Gastrocnemius medialis (tissue), 4 donors: ENCODE results near the gene PAK4. TPM values are rescaled to one million over a fixed set of nuclear protein-coding genes. Genes with fewer than 3 reads are reported as not detected.

Source experiments
- ATAC-seq, 2 donors: fragments of 150-250 bp; one replicate each; pipeline ENCODE4 v1.9.1; 2016
- DNase-seq, 2 donors: peaks; one replicate each; pipeline ENCODE4 v3.0.0-alpha.2; 2019
- H3K27ac ChIP-seq, 4 donors: fragments of 200-600 bp; sonication (generic); 1 replicate in 1 of 4; 2 replicates in 3 of 4; pipeline ENCODE4 v1.5.1; 2016 to 2018; ENCODE audit warnings: mild to moderate bottlenecking in 2 of 4, moderate library complexity in 1 of 4
- H3K27me3 ChIP-seq, 3 donors: fragments of 200-600 bp; sonication (generic) in 2 of 3; 1 replicate in 1 of 3; 2 replicates in 2 of 3; pipeline versions ENCODE4 v1.5.1 to v1.6.0; 2016 to 2019; ENCODE audit warnings: mild to moderate bottlenecking in 1 of 3, moderate library complexity in 1 of 3
- H3K36me3 ChIP-seq, 2 donors: fragments of 200-600 bp; sonication (generic) in 1 of 2; one replicate each; pipeline ENCODE4 v1.5.1; 2017 to 2018
- H3K4me1 ChIP-seq, 2 donors: fragments of 200-600 bp; sonication (generic) in 1 of 2; one replicate each; pipeline ENCODE4 v1.5.1; 2016 to 2017; ENCODE audit warnings: mild to moderate bottlenecking in 2 of 2
- H3K4me3 ChIP-seq, 4 donors: fragments of 200-600 bp; sonication (generic) in 3 of 4; 1 replicate in 1 of 4; 2 replicates in 3 of 4; pipeline ENCODE4 v1.5.1; 2016 to 2019; ENCODE audit warnings: mild to moderate bottlenecking in 2 of 4
- H3K9me3 ChIP-seq, 3 donors: fragments of 200-600 bp; sonication (generic) in 2 of 3; 1 replicate in 1 of 3; 2 replicates in 2 of 3; pipeline ENCODE4 v1.5.1; 2016 to 2019
- POLR2A ChIP-seq, 2 donors: fragments of 450-650 bp; IDR thresholded peaks; one replicate each; pipeline ENCODE4 v1.6.1; 2017; ENCODE audit warnings: antibody characterized with exemption in 2 of 2, mild to moderate bottlenecking in 2 of 2, moderate library complexity in 2 of 2
- in situ Hi-C, 4 donors: fragments of 200-750 bp; cut with MboI; loops; one replicate each; pipeline versions ENCODE4 v1.15.0 to v1.8.0; 2017; ENCODE audit warnings: low sequenced_read_pairs in 4 of 4
- intact Hi-C: fragments of 100-400 bp; cut with DNase I; formaldehyde crosslinking; loops from one replicate; pipeline ENCODE4 v1.15.1; 2023; ENCODE audit warnings: low total_unique reads
- total RNA-seq, 4 donors: library from RNA; depleted of rRNA; stranded (reverse); fragments of >200 nt; gene quantifications; one replicate each; pipeline versions ENCODE4 v1.1.0 to v1.2.3, GENCODE V29; 2016
- TF ChIP-seq, protein P1 (sequence below), 5 experiments: fragments of 450-650 bp in 3 of 5; fragments of 200-600 bp in 2 of 5; sonication (generic) in 2 of 5; IDR thresholded peaks in 4 of 5; conservative IDR thresholded peaks in 1 of 5; 1 replicate in 4 of 5; 2 replicates in 1 of 5; pipeline ENCODE4 v1.5.1; 2016 to 2019; ENCODE audit warnings: antibody characterized with exemption in 5 of 5, mild to moderate bottlenecking in 3 of 5, moderate library complexity in 3 of 5

Gene PAK4
- total RNA-seq, 4 donors from 2014 or later, result 4.7 to 11.7 (median 8.3) TPM

DNA sequence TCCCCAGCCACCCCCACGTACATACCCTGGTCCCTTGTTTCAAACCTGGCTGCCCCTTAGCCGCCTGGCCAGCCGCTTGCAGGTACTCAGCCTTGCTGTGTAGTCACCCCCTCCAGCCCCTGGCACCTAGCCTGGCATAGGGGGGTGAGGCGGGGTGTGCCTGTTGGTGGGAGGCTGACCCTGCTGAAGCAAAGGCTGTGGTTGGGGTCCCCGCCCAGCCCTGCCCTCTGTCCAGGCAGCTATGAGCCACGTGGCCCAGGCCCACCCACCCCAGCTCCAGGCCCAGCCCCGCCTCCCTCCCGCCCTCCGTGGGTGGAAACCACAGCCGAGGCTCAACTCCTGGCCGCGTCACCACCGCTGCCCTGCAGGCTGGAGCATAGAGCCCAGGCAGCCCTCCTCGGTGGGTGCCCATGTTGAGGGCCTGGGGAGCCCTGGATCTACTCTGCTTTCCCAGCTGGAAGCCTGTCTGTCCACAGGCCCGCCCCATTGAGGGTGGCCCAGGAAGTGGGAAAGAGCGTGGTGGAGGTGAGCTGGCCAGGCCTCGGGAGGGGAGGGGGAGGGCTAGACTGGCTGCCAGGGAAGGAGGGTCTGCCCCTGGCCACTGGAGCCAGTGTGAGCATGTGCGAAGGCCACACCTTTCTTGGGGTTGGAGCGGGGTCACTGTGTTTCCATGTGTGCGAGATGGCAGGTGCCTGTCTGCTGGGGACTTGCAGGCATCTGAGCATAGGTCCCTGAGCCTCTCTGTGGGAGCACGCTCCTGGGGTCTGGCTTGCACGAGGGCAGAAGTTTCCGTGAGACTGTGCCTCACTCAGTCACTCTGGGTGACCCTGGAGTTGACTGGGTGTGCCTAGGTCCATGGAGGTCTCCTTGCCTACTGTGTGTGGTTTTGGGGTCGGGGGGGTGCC lies 31.0 kb downstream of the PAK4 start:
- no peak overlapping the region for H3K4me3 ChIP-seq
- DNase-seq, result no peak
- TF ChIP-seq POLR2A (IDR thresholded peaks at IDR 0.05), result no peak
- TF ChIP-seq, protein P1, sequence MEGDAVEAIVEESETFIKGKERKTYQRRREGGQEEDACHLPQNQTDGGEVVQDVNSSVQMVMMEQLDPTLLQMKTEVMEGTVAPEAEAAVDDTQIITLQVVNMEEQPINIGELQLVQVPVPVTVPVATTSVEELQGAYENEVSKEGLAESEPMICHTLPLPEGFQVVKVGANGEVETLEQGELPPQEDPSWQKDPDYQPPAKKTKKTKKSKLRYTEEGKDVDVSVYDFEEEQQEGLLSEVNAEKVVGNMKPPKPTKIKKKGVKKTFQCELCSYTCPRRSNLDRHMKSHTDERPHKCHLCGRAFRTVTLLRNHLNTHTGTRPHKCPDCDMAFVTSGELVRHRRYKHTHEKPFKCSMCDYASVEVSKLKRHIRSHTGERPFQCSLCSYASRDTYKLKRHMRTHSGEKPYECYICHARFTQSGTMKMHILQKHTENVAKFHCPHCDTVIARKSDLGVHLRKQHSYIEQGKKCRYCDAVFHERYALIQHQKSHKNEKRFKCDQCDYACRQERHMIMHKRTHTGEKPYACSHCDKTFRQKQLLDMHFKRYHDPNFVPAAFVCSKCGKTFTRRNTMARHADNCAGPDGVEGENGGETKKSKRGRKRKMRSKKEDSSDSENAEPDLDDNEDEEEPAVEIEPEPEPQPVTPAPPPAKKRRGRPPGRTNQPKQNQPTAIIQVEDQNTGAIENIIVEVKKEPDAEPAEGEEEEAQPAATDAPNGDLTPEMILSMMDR (IDR thresholded peaks at IDR 0.05 in 4 of 5, conservative IDR thresholded peaks at IDR 0.05 in 1 of 5), result no peak
- no peaks in the 10 kb centered on the region for H3K36me3 ChIP-seq
- H3K4me1 ChIP-seq, result no peaks in the 10 kb centered on the region
- intact Hi-C loops, result no loop called here
- no peak for ATAC-seq
- in situ Hi-C loops, result no loop called here
- no peaks in the 10 kb centered on the region for H3K27me3 ChIP-seq
- no peaks in the 10 kb centered on the region for H3K9me3 ChIP-seq
- no peak overlapping the region for H3K27ac ChIP-seq

DNA sequence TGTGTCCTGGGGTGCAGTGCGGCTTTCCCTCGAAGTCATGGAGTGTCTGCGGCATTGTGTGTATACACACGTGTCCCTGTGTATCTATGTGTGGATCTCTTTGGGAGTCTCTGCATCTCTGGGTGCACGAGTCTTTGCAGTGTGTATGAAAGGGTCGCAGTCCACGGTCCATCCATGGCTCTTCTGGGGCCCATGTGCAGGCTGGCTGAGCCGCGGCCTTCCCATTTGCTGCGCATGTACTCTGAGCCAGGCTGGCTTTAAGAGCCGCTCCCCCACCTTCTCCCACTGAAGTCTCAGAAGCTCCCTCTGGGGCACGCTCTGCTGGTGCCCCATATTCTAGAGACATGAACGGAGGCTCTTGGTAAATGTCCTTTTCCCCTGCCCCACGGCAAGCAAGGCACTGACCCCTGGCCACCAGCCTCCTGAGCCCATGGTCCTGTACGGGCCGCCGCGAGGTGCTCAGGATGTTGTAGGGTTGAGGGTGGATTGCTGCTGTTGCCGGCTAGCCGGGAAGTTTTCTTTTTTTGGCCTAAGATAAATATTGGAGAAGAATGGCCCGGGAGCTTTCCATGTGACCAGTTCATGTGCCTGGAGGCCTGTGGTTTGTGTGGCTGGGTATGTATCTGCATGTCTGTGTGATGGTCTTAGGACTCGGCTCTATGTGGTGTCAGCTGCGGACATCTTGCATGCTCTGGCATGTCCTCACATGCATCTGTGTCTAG lies 31.9 kb downstream of the PAK4 start:
- Histone ChIP-seq H3K27me3 (no peaks in the 10 kb centered on the region), H3K27ac (no peak overlapping the region), H3K4me1 (no peaks in the 10 kb centered on the region), H3K4me3 (no peak overlapping the region), H3K9me3 (no peaks in the 10 kb centered on the region), H3K36me3 (no peaks in the 10 kb centered on the region)
- TF ChIP-seq, protein P1 (IDR thresholded peaks at IDR 0.05 in 4 of 5, conservative IDR thresholded peaks at IDR 0.05 in 1 of 5), result no peak
- no peak for TF ChIP-seq POLR2A (IDR thresholded peaks at IDR 0.05)
- intact Hi-C loops, result no loop called here
- DNase-seq (no peak), ATAC-seq (no peak)
- in situ Hi-C loops, result no loop called here

DNA sequence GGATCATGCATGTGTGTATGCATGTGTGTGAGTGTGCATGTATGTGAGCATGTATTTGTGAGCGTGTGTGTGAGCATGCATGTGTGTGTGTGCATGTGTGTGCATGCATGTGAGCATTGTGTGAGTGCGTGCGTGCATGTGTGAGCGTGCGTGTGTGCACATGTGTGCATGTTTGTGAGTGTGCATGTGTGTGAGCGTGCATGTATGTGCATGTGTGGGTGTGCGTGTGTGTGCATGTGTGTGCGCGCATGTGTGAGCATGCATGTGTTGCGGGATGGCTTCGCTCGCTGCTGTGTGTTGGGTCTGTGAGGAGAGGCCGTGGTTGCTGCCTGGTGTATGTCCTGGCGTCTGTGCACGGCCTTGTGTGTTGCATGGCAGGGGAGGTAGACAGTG lies 32.4 kb downstream of the PAK4 start:
- no peaks in the 10 kb centered on the region for H3K36me3 ChIP-seq
- ATAC-seq, result no peak
- H3K27me3 ChIP-seq, result no peaks in the 10 kb centered on the region
- intact Hi-C loops, result no loop called here
- TF ChIP-seq, protein P1 (IDR thresholded peaks at IDR 0.05 in 4 of 5, conservative IDR thresholded peaks at IDR 0.05 in 1 of 5), result no peak
- no peak for TF ChIP-seq POLR2A (IDR thresholded peaks at IDR 0.05)
- no peak for DNase-seq
- H3K4me1 ChIP-seq, result no peaks in the 10 kb centered on the region
- no peak overlapping the region for H3K27ac ChIP-seq
- no peaks in the 10 kb centered on the region for H3K9me3 ChIP-seq
- in situ Hi-C loops, result no loop called here
- no peak overlapping the region for H3K4me3 ChIP-seq

DNA sequence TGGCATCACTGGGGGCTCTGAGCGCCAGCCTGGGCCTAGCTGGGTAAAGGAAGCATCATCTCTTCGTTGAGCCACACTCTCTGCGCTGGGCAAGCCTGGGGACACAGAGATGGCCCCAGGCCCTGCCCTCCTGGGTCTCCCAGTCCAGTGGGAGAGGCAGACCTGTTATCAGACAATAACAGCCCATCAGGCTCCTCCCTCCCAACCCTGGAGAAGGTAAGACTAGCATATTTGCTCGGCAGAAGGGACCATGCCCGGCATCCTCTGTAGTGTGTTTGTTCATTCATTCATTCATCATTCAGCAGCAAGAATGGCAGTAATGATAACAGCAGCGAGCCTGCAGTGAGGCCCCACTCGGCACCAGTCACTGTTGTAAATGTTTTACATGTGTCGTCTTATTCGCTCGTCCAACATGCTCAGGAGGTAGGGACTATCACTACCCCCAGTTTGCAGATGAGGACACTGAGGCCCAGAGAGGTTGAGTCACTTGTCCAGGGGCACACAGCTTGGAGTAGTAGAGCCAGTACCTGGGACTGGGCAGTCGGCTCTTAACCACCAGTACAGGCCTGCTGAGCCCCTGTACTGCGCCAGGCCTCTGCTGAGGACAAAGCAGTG lies 33.2 kb downstream of the PAK4 start:
- ATAC-seq, result no peak
- H3K4me3 ChIP-seq, result no peak overlapping the region
- no peaks in the 10 kb centered on the region for H3K9me3 ChIP-seq
- intact Hi-C loops (no loop called here), in situ Hi-C loops (no loop called here)
- no peaks in the 10 kb centered on the region for H3K27me3 ChIP-seq
- H3K27ac ChIP-seq, result no peak overlapping the region
- TF ChIP-seq, protein P1 (IDR thresholded peaks at IDR 0.05 in 4 of 5, conservative IDR thresholded peaks at IDR 0.05 in 1 of 5), result no peak
- no peak for TF ChIP-seq POLR2A (IDR thresholded peaks at IDR 0.05)
- H3K4me1 ChIP-seq, result no peaks in the 10 kb centered on the region
- H3K36me3 ChIP-seq, result no peaks in the 10 kb centered on the region
- DNase-seq, result no peak
